ENCODE data around the gene HMG20B.

- TF ChIP-seq POLR2A (IDR thresholded peaks at IDR 0.05) (no peak), CTCF (IDR thresholded peaks at IDR 0.05) (no peak), POLR2AphosphoS5 (IDR thresholded peaks at IDR 0.05; ENCODE audit: insufficient read depth in 1 of 2, low read depth in 1 of 2) (no peak)
Observed at GRCh38 chr19:3606174-3606689, 33.5 kb downstream of the HMG20B start.

All from vagina (tissue), 2 donors.